Jurkat, Clone E6-1 (cell line): ENCODE results near the gene MYBPC3.
"Not testable (repeated sequence)": the region's sequence is repeated elsewhere in the genome, so short reads cannot be mapped to it uniquely, and the experiment has no call there.

ENCODE experiments used
- DNase-seq: peaks from one replicate; pipeline ENCODE4 v3.0.0-alpha.2; 2011; ENCODE audit warnings: low read depth, low spot score
- H3K4me3 ChIP-seq: 2 replicates; pipeline ENCODE4 v1.5.1; 2011; ENCODE audit warnings: mild to moderate bottlenecking, low read length, control low read depth, moderate library complexity

The MYBPC3 gene

GRCh38 chr11:47329987-47330931, 22.2 kb downstream of the MYBPC3 start:
- H3K4me3 ChIP-seq = no peak overlapping the region
- DNase-seq = no peak

- no peak overlapping the region for H3K4me3 ChIP-seq
- no peak for DNase-seq
Observed at GRCh38 chr11:47329431-47329986, 23.0 kb downstream of the MYBPC3 start.

GRCh38 chr11:47328449-47329390, 23.8 kb downstream of the MYBPC3 start:
- DNase-seq = no peak
- no peak overlapping the region for H3K4me3 ChIP-seq

- no peak overlapping the region for H3K4me3 ChIP-seq
- no peak for DNase-seq
Observed at GRCh38 chr11:47327949-47328348, 24.6 kb downstream of the MYBPC3 start.

- DNase-seq = no peak
Observed at GRCh38 chr11:47327025-47327424, 25.5 kb downstream of the MYBPC3 start.

GRCh38 chr11:47326198-47326597, 26.3 kb downstream of the MYBPC3 start:
- DNase-seq = no peak

More at GRCh38 chr11:47327025-47327424, 25.5 kb downstream of the MYBPC3 start:
- H3K4me3 ChIP-seq = no peak overlapping the region

GRCh38 chr11:47325271-47326041, 27.0 kb downstream of the MYBPC3 start:
- DNase-seq = no peak

More at GRCh38 chr11:47326198-47326597, 26.3 kb downstream of the MYBPC3 start:
- H3K4me3 ChIP-seq = no peak overlapping the region

GRCh38 chr11:47324520-47324919, 28.0 kb downstream of the MYBPC3 start:
- no peak overlapping the region for H3K4me3 ChIP-seq
- DNase-seq = no peak

More at GRCh38 chr11:47325271-47326041, 27.0 kb downstream of the MYBPC3 start:
- no peak overlapping the region for H3K4me3 ChIP-seq

- H3K4me3 ChIP-seq = no peak overlapping the region
- no peak for DNase-seq
Observed at GRCh38 chr11:47318166-47318565, 34.3 kb downstream of the MYBPC3 start.

- DNase-seq = no peak
- H3K4me3 ChIP-seq = no peak overlapping the region
Observed at GRCh38 chr11:47317064-47317828, 35.3 kb downstream of the MYBPC3 start.

GRCh38 chr11:47316501-47316900, 36.0 kb downstream of the MYBPC3 start:
- DNase-seq = not testable (repeated sequence)

GRCh38 chr11:47314992-47315391, 37.5 kb downstream of the MYBPC3 start:
- no peak overlapping the region for H3K4me3 ChIP-seq
- DNase-seq = no peak

More at GRCh38 chr11:47316501-47316900, 36.0 kb downstream of the MYBPC3 start:
- H3K4me3 ChIP-seq = not testable (repeated sequence)

- DNase-seq = no peak
- H3K4me3 ChIP-seq = no peak overlapping the region
Observed at GRCh38 chr11:47308050-47308823, 44.3 kb downstream of the MYBPC3 start.

- H3K4me3 ChIP-seq = no peak overlapping the region
- DNase-seq = no peak
Observed at GRCh38 chr11:47306484-47306844, 46.0 kb downstream of the MYBPC3 start.

- no peak overlapping the region for H3K4me3 ChIP-seq
- DNase-seq = no peak
Observed at GRCh38 chr11:47305734-47306483, 46.6 kb downstream of the MYBPC3 start.

GRCh38 chr11:47302853-47303252, 49.6 kb downstream of the MYBPC3 start:
- no peak overlapping the region for H3K4me3 ChIP-seq
- DNase-seq = no peak

- no peak for DNase-seq
Observed at GRCh38 chr11:47299078-47299477, 53.4 kb downstream of the MYBPC3 start.

More at GRCh38 chr11:47299078-47299477, 53.4 kb downstream of the MYBPC3 start:
- no peak overlapping the region for H3K4me3 ChIP-seq
